ENCODE data around the gene PTGDS.

Gene PTGDS

DNA sequence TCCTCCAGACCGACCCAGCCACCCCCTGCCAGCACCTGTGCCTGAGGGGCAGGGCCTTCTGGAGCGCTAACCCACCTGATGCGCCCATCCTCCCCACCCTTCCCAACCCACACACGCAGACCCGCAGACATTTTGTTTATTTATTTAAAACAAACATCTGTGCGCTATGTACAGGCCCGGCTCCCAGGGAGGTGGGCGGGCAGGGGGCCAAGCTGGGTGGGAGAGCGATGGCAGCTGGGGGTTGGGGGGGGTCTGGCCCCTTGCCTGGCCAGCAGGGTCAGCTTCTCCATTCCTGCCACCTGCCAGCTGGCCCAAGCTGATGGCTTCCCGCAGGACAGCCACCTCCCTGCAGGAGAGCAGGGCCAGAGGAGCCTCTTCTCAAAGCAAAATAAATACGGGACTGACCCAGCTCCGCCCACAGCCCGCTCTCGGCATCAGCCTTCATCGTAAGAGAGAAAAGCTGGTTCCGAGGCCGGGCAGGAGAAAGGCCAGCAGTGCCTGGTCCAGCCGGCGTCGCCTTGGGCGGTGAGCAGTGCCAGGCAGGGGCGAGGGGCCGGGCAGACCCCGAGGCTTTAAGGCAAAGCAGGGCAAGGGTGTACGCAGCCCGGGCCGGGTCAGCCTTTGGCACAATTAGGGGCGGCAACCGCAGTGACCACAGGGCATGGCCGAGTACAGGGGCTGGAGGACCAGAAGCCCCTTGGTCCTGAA is 30.0 kb downstream of the PTGDS start (continued):
- TF ChIP-seq, protein P1, sequence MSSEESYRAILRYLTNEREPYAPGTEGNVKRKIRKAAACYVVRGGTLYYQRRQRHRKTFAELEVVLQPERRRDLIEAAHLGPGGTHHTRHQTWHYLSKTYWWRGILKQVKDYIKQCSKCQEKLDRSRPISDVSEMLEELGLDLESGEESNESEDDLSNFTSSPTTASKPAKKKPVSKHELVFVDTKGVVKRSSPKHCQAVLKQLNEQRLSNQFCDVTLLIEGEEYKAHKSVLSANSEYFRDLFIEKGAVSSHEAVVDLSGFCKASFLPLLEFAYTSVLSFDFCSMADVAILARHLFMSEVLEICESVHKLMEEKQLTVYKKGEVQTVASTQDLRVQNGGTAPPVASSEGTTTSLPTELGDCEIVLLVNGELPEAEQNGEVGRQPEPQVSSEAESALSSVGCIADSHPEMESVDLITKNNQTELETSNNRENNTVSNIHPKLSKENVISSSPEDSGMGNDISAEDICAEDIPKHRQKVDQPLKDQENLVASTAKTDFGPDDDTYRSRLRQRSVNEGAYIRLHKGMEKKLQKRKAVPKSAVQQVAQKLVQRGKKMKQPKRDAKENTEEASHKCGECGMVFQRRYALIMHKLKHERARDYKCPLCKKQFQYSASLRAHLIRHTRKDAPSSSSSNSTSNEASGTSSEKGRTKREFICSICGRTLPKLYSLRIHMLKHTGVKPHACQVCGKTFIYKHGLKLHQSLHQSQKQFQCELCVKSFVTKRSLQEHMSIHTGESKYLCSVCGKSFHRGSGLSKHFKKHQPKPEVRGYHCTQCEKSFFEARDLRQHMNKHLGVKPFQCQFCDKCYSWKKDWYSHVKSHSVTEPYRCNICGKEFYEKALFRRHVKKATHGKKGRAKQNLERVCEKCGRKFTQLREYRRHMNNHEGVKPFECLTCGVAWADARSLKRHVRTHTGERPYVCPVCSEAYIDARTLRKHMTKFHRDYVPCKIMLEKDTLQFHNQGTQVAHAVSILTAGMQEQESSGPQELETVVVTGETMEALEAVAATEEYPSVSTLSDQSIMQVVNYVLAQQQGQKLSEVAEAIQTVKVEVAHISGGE (tag by site-specific recombination; conservative IDR thresholded peaks at IDR 0.05; ENCODE audit: low read depth): no peak
- TF ChIP-seq ZNF133 (tag by site-specific recombination; IDR thresholded peaks at IDR 0.05): no peak
- TF ChIP-seq KLF9 (tag by site-specific recombination; IDR thresholded peaks at IDR 0.05; ENCODE audit: low read depth): no peak
- TF ChIP-seq PBX3 (CRISPR knock-in tag; IDR thresholded peaks at IDR 0.05): no peak
- peak; percentile 38 for TF ChIP-seq KLF1 (tag by site-specific recombination; IDR thresholded peaks at IDR 0.05)
- TF ChIP-seq GFI1B (tag by site-specific recombination; IDR thresholded peaks at IDR 0.05): no peak
- TF ChIP-seq, protein P2, sequence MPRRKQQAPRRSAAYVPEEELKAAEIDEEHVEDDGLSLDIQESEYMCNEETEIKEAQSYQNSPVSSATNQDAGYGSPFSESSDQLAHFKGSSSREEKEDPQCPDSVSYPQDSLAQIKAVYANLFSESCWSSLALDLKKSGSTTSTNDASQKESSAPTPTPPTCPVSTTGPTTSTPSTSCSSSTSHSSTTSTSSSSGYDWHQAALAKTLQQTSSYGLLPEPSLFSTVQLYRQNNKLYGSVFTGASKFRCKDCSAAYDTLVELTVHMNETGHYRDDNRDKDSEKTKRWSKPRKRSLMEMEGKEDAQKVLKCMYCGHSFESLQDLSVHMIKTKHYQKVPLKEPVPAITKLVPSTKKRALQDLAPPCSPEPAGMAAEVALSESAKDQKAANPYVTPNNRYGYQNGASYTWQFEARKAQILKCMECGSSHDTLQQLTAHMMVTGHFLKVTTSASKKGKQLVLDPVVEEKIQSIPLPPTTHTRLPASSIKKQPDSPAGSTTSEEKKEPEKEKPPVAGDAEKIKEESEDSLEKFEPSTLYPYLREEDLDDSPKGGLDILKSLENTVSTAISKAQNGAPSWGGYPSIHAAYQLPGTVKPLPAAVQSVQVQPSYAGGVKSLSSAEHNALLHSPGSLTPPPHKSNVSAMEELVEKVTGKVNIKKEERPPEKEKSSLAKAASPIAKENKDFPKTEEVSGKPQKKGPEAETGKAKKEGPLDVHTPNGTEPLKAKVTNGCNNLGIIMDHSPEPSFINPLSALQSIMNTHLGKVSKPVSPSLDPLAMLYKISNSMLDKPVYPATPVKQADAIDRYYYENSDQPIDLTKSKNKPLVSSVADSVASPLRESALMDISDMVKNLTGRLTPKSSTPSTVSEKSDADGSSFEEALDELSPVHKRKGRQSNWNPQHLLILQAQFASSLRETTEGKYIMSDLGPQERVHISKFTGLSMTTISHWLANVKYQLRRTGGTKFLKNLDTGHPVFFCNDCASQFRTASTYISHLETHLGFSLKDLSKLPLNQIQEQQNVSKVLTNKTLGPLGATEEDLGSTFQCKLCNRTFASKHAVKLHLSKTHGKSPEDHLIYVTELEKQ (tag by site-specific recombination; IDR thresholded peaks at IDR 0.05; ENCODE audit: borderline replicate concordance): no peak
- 0 out of 2 replicates have a peak, but pooled peaks have one; percentile 19 for TF ChIP-seq HIC1 (tag by site-specific recombination; IDR thresholded peaks at IDR 0.05)
- peak; percentile 98 for TF ChIP-seq GLIS1 (tag by site-specific recombination; IDR thresholded peaks at IDR 0.05)
- no peak for TF ChIP-seq ZNF776 (tag by site-specific recombination; IDR thresholded peaks at IDR 0.05; ENCODE audit: borderline replicate concordance)
- no peak for TF ChIP-seq ZNF324 (tag by site-specific recombination; IDR thresholded peaks at IDR 0.05)
- no peak for TF ChIP-seq ZNF514 (tag by site-specific recombination; IDR thresholded peaks at IDR 0.05)
- no peak for TF ChIP-seq ZNF830 (tag by site-specific recombination; IDR thresholded peaks at IDR 0.05; ENCODE audit: low read depth)
- no peak for TF ChIP-seq HOXD13 (CRISPR knock-in tag; IDR thresholded peaks at IDR 0.05; ENCODE audit: borderline replicate concordance)
- no peak for TF ChIP-seq ZNF529 (tag by site-specific recombination; IDR thresholded peaks at IDR 0.05; ENCODE audit: insufficient replicate concordance)
- TF ChIP-seq, protein P3, sequence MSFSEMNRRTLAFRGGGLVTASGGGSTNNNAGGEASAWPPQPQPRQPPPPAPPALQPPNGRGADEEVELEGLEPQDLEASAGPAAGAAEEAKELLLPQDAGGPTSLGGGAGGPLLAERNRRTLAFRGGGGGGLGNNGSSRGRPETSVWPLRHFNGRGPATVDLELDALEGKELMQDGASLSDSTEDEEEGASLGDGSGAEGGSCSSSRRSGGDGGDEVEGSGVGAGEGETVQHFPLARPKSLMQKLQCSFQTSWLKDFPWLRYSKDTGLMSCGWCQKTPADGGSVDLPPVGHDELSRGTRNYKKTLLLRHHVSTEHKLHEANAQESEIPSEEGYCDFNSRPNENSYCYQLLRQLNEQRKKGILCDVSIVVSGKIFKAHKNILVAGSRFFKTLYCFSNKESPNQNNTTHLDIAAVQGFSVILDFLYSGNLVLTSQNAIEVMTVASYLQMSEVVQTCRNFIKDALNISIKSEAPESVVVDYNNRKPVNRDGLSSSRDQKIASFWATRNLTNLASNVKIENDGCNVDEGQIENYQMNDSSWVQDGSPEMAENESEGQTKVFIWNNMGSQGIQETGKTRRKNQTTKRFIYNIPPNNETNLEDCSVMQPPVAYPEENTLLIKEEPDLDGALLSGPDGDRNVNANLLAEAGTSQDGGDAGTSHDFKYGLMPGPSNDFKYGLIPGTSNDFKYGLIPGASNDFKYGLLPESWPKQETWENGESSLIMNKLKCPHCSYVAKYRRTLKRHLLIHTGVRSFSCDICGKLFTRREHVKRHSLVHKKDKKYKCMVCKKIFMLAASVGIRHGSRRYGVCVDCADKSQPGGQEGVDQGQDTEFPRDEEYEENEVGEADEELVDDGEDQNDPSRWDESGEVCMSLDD (tag by site-specific recombination; IDR thresholded peaks at IDR 0.05): no peak
- no peak for TF ChIP-seq WT1 (tag by site-specific recombination; IDR thresholded peaks at IDR 0.05)
- TF ChIP-seq ZNF549 (tag by site-specific recombination; IDR thresholded peaks at IDR 0.05): no peak
- no peak for TF ChIP-seq ZNF610 (tag by site-specific recombination; IDR thresholded peaks at IDR 0.05; ENCODE audit: borderline replicate concordance)
- 0 out of 2 replicates have a peak, but pooled peaks have one; percentile 16 for TF ChIP-seq BCL11A (tag by site-specific recombination; IDR thresholded peaks at IDR 0.05; ENCODE audit: low read depth)
- no peak for TF ChIP-seq ZNF184 (tag by site-specific recombination; IDR thresholded peaks at IDR 0.05)
- no peak for TF ChIP-seq REST (tag by site-specific recombination; IDR thresholded peaks at IDR 0.05)

All from HEK293 (cell line).